Hepatocyte (in vitro differentiated cells): ENCODE measurements around the gene KIAA1614. TPM values are rescaled to one million over a fixed set of nuclear protein-coding genes. Genes with fewer than 3 reads are reported as not detected.

Experiments
- DNase-seq: peaks from one replicate; pipeline ENCODE4 v3.0.0-alpha.2; 2016; ENCODE audit warnings: low spot score
- H2AFZ ChIP-seq: fragments of 200-600 bp; sonication (generic); 2 replicates; pipeline ENCODE4 v1.6.0; 2016; ENCODE audit warnings: antibody characterized with exemption, mild to moderate bottlenecking
- H3K27ac ChIP-seq: fragments of 200-600 bp; sonication (generic); 2 replicates; pipeline ENCODE4 v1.5.1; 2016; ENCODE audit warnings: mild to moderate bottlenecking
- H3K27me3 ChIP-seq: fragments of 200-600 bp; sonication (generic); 2 replicates; pipeline ENCODE4 v1.6.1; 2016
- H3K36me3 ChIP-seq: fragments of 200-600 bp; sonication (generic); replicated peaks from 2 replicates; pipeline ENCODE4 v1.5.1; 2016; ENCODE audit warnings: low read depth; ENCODE audit not compliant: insufficient read depth
- H3K4me1 ChIP-seq: fragments of 200-600 bp; sonication (generic); 2 replicates; pipeline ENCODE4 v1.5.1; 2016; ENCODE audit warnings: mild to moderate bottlenecking, moderate library complexity; ENCODE audit not compliant: insufficient read depth
- H3K4me2 ChIP-seq: fragments of 200-600 bp; sonication (generic); 2 replicates; pipeline ENCODE4 v1.6.0; 2016
- H3K4me3 ChIP-seq: fragments of 200-600 bp; sonication (generic); 2 replicates; pipeline ENCODE4 v1.5.1; 2016; ENCODE audit warnings: mild to moderate bottlenecking
- H3K79me2 ChIP-seq: fragments of 200-600 bp; sonication (generic); 2 replicates; pipeline ENCODE4 v1.6.0; 2017; ENCODE audit warnings: mild to moderate bottlenecking
- H3K9me2 ChIP-seq: fragments of 200-600 bp; sonication (generic); replicated peaks from 2 replicates; pipeline ENCODE4 v1.6.0; 2017; ENCODE audit warnings: mild to moderate bottlenecking; ENCODE audit not compliant: insufficient read depth
- H3K9me3 ChIP-seq: fragments of 200-600 bp; sonication (generic); 2 replicates; pipeline ENCODE4 v1.5.1; 2016; ENCODE audit warnings: low read depth, mild to moderate bottlenecking
- H4K20me1 ChIP-seq: fragments of 200-600 bp; sonication (generic); 2 replicates; pipeline ENCODE4 v1.6.0; 2016; ENCODE audit warnings: mild to moderate bottlenecking; ENCODE audit not compliant: insufficient read depth, poor library complexity, severe bottlenecking
- EZH2 ChIP-seq: fragments of 200-600 bp; sonication (generic); IDR thresholded peaks from 2 replicates; pipeline ENCODE4 v1.6.1; 2016; ENCODE audit warnings: antibody characterized with exemption, mild to moderate bottlenecking, borderline replicate concordance
- EZH2phosphoT487 ChIP-seq: fragments of 200-600 bp; sonication (generic); IDR thresholded peaks from one replicate; pipeline ENCODE4 v1.6.1; 2018; ENCODE audit warnings: antibody characterized with exemption, mild to moderate bottlenecking, low read depth, moderate library complexity; ENCODE audit not compliant: unreplicated experiment, severe bottlenecking
- WGBS: methylation state at CpG from one replicate; pipeline ENCODE4 v1.1.6; 2016; ENCODE audit warnings: low lambda C conversion rate; ENCODE audit errors: missing lambda C conversion rate; 5-methylcytosine and 5-hydroxymethylcytosine counted together
- polyA plus RNA-seq: library from polyadenylated mRNA; unstranded; fragments of >200 nt; fragmentation: Nextera tagmentation; extraction: Ambion mirVana; gene quantifications from 2 replicates; pipeline ENCODE4 v1.2.1, GENCODE V29; 2016
- total RNA-seq: library from RNA; depleted of rRNA; stranded (reverse); fragments of >200 nt; gene quantifications from 2 replicates; pipeline ENCODE4 v1.2.3, GENCODE V29; 2014
- TF ChIP-seq, protein P1 (sequence below): fragments of 200-600 bp; sonication (generic); IDR thresholded peaks from 2 replicates; pipeline ENCODE4 v1.5.1; 2016; ENCODE audit warnings: antibody characterized with exemption, mild to moderate bottlenecking; ENCODE audit not compliant: poor library complexity

The KIAA1614 gene
- total and polyA plus RNA-seq, 2 experiments from 2014 or later, result 2.5 to 2.6 TPM

DNA sequence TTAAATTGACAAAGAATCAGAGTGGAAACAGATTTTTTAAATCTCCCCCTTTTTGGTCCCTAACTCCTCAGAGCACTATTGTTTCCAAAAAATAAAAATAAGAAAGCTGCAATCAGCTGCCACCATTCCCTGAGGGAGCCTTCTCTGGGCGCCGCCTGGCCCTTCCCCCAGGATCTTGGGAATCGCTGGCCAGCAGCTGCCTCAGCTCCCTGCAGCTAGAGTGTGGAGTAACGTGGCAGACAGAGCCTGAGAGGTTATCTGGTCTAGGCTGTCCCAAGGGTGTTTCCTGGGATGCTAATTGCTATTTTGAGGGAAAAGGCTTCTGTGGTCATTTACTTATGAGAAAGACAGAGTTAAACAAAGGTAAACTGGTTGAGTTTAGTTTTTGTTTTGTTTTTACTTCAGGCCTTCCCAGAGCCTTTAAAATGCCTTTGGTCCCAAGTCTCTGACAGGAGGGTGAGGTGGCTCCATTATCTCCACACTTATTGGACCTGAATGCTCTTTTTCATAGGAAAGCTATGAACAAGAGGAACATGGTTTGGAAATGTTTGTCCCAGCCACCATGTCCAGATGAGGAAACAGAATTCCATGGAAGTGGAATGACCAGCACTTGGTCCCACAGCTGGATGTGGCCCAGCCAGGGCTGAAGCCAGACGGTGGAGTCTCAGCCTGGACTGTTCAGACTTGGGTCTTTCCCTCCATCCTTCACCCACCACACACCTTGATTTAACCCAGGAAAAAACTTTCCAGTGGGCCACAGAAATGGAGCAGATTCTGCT lies 14.1 kb upstream of the KIAA1614 start:
- H3K4me2 ChIP-seq, result no peak overlapping the region

DNA sequence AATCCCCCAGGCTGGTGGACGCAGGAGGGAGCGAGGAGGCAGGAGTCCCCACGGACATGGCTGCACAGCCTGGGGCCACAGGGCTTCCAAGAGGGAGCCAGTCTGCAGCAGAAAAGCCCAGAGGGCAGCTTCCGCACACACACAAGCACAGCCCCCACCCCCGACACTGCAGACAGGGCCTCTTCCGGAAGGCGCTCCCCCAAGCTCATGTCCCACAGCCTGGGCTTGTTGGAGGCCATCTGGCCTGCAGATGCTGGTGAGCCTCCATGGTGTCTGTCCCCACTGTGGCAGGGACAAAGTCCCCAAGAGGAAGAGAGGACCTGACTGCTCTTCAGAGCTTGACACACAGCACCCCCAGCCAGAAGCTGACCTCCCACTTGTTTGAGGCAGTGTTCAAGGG lies 13.4 kb upstream of the KIAA1614 start:
- no peak for DNase-seq
- H3K4me2 ChIP-seq, result no peak overlapping the region
- no peaks in the 10 kb centered on the region for H3K36me3 ChIP-seq
- no peak overlapping the region for H2AFZ ChIP-seq
- H4K20me1 ChIP-seq, result no peaks in the 10 kb centered on the region
- no peaks in the 10 kb centered on the region for H3K9me2 ChIP-seq
- 77% methylated on average over 7 of the region's 7 CpGs for WGBS
- H3K4me1 ChIP-seq, result no peaks in the 10 kb centered on the region
- H3K27me3 ChIP-seq, result no peaks in the 10 kb centered on the region
- H3K4me3 ChIP-seq, result no peak overlapping the region
- H3K9me3 ChIP-seq, result no peaks in the 10 kb centered on the region
- no peaks in the 10 kb centered on the region for H3K79me2 ChIP-seq
- TF ChIP-seq EZH2phosphoT487, result no peak
- TF ChIP-seq, protein P1, sequence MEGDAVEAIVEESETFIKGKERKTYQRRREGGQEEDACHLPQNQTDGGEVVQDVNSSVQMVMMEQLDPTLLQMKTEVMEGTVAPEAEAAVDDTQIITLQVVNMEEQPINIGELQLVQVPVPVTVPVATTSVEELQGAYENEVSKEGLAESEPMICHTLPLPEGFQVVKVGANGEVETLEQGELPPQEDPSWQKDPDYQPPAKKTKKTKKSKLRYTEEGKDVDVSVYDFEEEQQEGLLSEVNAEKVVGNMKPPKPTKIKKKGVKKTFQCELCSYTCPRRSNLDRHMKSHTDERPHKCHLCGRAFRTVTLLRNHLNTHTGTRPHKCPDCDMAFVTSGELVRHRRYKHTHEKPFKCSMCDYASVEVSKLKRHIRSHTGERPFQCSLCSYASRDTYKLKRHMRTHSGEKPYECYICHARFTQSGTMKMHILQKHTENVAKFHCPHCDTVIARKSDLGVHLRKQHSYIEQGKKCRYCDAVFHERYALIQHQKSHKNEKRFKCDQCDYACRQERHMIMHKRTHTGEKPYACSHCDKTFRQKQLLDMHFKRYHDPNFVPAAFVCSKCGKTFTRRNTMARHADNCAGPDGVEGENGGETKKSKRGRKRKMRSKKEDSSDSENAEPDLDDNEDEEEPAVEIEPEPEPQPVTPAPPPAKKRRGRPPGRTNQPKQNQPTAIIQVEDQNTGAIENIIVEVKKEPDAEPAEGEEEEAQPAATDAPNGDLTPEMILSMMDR, result no peak
- no peak for TF ChIP-seq EZH2
- H3K27ac ChIP-seq, result no peak overlapping the region

More for the DNA sequence above, 14.1 kb upstream of the KIAA1614 start:
- no peak overlapping the region for H3K4me3 ChIP-seq
- no peaks in the 10 kb centered on the region for H4K20me1 ChIP-seq
- 48% methylated on average over 5 of the region's 5 CpGs for WGBS
- no peaks in the 10 kb centered on the region for H3K9me2 ChIP-seq
- no peak for DNase-seq
- H2AFZ ChIP-seq, result no peak overlapping the region
- H3K4me1 ChIP-seq, result no peaks in the 10 kb centered on the region
- no peaks in the 10 kb centered on the region for H3K9me3 ChIP-seq
- no peaks in the 10 kb centered on the region for H3K27me3 ChIP-seq
- TF ChIP-seq EZH2phosphoT487, result no peak
- TF ChIP-seq, protein P1, result no peak
- no peak for TF ChIP-seq EZH2
- H3K27ac ChIP-seq, result no peak overlapping the region
- no peaks in the 10 kb centered on the region for H3K36me3 ChIP-seq
- H3K79me2 ChIP-seq, result no peaks in the 10 kb centered on the region

DNA sequence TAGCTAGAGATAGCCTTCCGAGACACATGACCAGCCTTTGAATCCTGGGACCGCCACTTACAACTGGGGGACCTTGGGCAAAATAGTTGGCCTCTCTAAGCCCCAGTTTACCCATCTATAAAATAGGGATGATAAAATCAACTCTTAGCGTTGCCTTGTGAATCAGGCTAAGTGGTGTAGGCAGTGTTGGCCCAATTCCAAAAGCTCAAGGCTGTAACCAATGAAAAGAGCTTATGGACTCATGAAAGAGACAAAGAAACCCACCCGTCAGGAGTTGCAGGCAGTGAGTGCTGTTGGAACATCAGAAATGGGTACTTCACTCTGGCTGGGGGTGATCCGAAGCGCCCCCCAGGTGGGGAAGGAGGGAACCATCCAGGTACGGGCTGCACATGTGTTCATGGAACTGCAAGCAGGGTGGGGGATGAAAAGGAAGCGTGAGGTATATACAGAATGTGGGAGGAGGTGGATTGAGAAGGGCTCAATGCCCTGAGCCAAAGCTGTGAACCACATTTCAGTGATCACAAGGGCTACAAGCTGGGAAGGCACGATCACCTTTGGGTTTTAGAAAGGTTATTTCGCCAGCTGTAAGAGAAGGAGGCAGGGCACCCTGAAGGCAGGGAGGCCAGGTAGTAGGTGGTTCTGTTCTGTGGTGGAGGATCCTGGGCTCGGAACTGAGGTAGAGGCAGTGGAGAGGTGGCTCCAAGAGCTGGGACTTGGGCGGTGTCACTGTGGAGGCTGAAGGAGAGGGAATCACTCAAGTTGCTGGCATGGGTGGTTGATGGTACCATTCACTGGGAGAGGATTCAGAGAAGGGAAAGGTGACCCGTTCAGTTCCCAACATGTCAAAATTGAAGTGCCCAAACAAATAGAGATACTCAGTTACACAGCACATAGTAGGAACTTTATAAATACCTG lies 11.4 kb upstream of the KIAA1614 start:
- Histone ChIP-seq H3K79me2 (no peaks in the 10 kb centered on the region), H3K9me2 (no peaks in the 10 kb centered on the region), H3K36me3 (no peaks in the 10 kb centered on the region), H3K27ac (no peak overlapping the region), H2AFZ (no peak overlapping the region), H3K4me2 (no peak overlapping the region), H3K4me3 (no peak overlapping the region), H3K9me3 (no peaks in the 10 kb centered on the region), H3K27me3 (no peaks in the 10 kb centered on the region), H3K4me1 (no peaks in the 10 kb centered on the region), H4K20me1 (no peaks in the 10 kb centered on the region)
- TF ChIP-seq EZH2phosphoT487, result no peak
- TF ChIP-seq EZH2, result no peak
- TF ChIP-seq, protein P1, result no peak
- DNase-seq, result no peak
- WGBS, result 90% methylated on average over 13 of the region's 13 CpGs
